HG02938 (cell line): ENCODE results near the gene REN.
A peak's percentile ranks its signal among the peaks of the same experiment; 100 is the strongest.

Experiments used
- ATAC-seq: cut with Tn5 transposase; IDR thresholded peaks from one replicate; pipeline ENCODE4 v1.9.1; 2021; ENCODE audit warnings: mild to moderate bottlenecking, moderate library complexity; ENCODE audit not compliant: unreplicated experiment

The REN gene

DNA sequence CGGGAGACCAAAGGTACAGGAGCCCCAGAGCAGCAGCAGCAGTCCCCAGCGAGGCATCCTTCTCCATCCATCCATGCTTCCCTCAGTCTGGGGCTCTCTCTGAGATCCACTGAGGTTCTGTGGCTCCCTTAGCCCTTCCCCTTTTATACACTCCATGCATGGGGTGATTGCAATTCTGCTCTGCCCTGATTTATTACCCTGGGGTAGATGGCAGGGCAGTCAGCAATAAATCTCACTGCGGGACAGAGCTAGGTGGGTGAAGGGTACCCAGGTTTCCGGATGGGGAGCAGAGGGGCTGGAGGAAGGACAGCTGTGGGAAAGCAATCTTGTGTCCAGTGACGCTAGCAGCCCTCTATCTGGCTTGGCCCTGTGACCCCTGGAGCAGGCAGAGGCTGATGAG, at the start of gene REN:
Gene REN, minus strand, starts transcription at position 119 of the 400 bp plus-strand sequence. Its CDS starts 44 bp downstream, at position 75.
- no peak for ATAC-seq

DNA sequence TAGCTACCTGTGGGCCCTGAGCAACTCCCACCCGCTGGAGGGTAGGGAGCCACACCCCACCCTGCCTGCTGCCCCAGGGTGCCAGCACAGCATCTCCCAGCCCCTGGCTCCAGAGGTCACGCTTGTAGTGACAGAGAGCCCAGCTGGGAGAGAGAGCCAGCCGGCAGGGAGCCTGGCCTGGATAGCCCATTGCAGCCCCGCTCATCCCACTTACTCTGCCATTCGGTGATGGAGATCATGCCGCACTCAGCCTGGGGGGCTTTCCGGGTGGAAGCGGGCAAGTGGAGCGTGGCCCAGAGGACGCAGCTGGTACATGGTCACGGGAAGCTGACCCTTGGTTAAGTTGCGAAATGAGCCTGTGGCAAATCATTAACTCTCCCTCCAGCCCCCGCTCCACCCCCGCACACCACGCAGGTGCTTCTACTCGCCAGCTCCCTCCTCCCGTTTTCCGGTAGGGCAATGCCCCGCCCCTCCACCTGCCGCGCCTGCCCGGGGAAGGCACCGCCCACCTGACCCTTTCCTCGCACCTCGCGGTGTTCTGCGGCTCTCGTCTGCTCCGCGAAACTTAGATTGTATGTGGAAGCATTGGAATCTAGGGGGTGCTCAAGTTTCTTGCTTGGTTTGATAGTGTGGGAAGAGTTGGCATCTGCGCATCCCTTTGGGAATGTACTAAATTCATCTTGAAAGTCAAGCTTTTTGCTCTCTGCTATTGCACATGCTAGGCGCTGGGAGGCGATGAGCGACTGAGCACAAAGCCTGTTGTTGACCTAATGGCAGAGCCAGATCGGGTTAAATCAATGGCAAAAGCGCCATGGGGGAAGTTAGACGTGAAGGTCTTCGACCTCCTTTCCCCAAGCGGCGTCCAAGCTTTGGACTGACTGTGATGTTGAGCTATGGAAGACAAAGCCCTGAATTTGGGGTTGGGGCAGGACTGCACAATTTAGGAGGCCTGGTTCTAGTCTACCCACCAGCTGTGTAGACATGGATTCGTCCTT, 47.8 kb upstream of the REN start, which contains the start of gene GOLT1A:
Gene GOLT1A, minus strand, starts transcription at position 321 of the 995 bp plus-strand sequence. Its CDS starts 82 bp downstream, at position 239.
- peak; percentile 49 for ATAC-seq

DNA sequence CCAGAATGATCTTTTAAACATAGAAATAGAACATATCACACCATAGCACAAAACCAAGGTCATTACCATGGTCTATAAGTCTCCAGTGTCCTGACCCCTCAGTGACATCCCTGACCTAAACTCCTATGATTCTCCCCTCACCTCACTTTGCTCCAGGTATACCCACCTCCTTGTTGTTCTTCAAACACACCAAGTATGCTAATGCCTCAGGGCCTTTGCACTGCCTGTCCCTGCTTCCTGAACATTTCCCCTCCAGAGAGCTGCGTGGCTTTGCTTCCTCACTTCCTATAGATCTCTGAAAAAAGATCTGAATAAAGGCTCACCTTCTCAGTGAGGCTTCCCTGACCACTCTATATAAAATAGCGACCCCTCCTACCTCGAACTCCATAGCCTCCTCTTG, 46.6 kb upstream of the REN start:
- ATAC-seq, result no peak

DNA sequence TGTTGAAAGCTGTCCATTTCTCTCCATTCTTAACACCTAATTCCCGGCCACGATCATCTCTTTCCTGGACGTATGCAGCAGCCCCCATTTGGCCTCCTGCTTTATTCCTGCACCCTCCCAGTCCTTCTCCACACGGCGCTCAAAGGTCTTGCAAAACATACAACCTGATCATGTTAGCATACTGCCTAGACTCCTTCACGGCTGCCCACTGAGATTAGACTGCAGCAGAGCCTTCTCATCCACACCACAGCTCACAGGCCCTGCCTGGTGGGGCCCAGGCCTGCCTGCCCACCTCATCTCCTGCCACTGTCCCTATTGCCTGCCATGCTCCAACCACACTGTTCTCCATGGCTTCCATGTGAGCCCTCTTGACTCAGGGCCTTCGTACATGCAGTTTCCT, 44.9 kb upstream of the REN start:
- ATAC-seq, result no peak

DNA sequence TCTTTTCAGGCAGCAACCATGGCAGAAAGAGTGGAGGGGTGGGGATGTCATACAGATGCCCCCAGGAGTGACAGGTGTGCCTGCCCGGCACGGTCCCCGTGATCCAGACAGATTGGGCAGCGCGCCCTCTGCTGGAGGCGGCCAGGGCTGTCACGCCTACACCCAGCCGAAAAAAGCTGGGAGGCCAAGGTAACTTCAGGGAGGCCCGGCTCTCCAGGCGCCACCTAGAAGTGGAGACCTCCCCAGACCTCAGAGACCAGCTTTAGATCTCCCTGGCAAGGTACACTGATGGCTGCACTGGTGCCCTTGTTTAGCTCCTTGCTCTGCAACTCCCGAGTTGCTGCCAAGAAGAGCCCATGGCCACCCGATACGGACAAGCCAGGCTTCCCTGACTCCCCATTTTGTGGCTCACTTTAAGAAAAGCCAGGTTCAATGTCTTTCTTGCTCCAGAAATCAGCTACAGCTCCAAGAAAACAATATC, 41.0 kb upstream of the REN start:
- no peak for ATAC-seq

DNA sequence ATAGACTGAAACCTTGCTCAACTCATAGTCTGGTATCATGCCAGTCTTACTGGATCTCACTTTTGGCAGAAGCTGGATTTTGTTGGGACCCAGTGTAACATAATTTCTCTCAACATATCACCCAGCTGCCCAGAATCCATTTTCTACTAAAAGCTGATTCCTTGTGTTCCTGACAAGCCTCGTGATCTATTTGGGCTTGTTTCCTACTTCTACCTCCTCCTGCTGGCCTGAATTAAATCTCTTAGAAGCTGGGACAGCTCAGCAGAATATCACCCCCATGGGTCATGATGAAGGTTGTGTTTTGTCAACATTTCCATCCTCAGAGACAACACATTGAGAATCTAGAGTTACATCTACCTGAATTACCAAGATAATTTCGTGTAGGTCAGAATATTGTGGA, 40.0 kb upstream of the REN start:
- no peak for ATAC-seq

DNA sequence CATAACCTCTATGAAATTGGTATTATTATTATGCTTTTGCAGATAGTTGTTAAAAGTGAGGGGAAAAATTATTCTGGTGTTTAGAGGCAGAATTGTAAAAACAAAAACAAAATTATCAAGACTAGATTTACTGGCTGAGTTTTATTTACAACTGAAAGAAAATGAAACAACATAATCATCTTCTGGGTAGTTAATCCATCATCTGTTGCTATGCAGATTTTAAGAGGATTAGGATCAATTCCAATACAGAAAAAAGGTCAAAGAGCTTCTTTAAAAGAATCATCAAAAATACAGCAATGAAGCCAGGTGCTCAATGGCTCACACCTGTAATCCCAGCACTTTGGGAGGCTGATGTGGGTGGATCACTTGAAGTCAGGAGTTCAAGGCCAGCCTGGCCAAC, 39.3 kb upstream of the REN start:
- no peak for ATAC-seq

DNA sequence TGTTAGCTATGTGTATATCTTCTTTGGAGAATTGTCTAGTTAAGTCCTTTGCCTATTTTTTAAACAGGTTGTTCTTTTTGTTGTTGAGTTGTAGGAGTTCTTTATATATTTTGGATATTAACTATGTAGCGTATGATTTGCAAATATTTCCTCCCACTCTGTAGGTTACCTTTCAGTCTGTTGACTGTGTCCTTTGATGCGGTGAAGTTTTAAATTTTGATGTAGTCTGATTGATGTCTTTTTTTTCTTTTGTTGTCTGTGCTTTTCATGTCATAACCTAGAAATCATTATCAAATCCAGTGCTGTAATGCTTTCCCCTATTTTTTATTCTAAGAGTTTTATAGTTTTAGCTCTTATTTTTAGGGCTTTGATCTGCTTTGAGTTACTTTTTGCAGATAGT, 38.8 kb upstream of the REN start:
- ATAC-seq, result no peak

DNA sequence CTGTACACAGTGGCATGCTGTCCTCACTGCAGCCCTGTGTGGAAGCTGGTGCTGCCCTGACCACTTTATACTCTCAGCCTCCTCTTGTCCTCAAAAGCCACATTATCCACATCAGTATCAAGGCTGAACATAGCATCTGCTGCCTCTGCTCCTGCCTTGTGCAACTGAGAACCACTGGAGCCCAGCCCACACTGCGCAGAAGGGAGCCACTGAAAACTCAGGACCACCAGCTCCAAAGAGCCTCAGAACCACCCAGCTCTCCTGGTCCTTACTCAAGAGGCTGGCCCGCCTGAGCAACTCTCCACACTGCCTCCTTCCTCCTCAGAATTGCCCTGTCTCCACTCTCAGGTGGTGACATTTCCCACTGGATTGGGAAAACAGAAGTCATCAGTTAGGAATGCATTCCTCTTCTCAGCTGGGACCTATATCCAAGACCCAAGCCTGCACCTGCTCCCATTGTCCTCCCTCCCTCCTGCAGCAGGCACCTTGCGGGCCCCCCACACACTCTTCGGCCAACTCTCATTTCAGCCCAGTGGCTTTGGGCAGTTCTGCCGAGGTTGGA, 37.1 kb upstream of the REN start:
- no peak for ATAC-seq

DNA sequence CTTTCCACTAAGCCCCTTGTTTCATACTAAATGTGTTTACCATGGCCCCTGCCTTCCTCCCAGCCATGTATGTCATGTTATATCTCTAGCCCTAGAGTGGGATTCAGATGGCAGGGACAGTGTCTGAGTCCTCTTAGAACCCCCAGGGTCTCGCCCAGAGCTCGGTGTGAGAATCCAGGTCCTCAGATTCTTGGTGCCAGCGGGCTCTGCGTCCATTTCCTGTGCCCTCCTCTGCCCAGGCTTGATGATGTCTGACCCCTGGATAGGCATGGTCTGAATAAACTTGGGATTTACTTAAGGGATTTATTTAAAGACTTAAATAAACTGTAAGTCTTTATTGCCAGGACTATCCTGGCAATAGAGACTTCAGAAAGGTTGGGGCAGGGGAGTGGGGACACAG, 36.3 kb upstream of the REN start:
- no peak for ATAC-seq

DNA sequence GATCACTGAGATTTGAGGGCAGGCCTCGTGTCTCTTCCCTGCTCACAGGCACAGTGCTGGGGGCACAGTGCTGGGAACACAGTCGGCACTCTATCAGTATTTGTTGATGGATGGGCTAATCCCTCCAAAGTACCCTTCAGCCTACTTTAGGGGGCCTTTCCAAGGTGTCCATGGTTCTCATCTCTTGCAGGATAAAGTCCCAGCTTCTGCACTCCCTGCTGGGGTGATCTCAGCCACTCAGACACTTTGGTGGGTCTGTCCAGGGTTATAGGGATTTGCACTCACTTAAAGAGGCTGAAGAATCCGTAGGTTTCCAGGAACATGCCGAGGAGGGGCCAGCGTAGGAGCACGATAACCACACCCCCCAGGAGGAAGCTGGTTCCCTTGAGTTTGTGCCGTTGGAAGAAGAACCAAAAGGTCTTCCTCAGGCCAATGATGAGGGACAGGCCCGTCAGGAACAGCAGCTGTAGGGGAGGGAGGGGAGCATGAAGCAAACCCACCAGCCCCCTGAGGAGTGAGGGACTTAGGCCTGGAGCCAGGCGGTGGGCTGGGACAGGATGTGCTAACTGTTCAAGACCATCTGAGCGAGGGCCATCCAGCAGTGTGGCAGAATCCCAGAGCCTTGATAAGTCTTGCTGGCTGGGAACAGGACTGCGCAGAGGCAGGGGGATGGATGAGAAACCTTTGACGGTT, 35.4 kb upstream of the REN start:
- no peak for ATAC-seq

DNA sequence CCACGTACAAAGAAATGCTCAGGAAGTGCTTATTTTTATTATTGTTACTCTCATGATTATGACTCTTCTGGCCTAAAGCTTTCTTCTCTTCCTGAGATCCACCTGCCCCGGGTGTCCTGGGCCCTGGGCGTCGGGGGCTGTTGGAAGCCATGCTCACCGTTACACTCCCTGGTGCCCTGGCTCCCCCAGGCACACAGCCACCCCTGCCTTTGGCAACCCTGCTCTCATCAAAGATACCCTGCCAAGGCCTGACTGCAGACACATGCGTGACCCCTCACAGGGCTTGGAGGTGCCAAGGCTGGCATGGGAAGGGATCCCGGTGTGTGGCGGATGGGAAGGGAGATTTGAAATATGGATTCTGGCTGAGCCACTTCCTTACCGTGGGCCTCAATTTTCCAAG, 33.4 kb upstream of the REN start:
- no peak for ATAC-seq

DNA sequence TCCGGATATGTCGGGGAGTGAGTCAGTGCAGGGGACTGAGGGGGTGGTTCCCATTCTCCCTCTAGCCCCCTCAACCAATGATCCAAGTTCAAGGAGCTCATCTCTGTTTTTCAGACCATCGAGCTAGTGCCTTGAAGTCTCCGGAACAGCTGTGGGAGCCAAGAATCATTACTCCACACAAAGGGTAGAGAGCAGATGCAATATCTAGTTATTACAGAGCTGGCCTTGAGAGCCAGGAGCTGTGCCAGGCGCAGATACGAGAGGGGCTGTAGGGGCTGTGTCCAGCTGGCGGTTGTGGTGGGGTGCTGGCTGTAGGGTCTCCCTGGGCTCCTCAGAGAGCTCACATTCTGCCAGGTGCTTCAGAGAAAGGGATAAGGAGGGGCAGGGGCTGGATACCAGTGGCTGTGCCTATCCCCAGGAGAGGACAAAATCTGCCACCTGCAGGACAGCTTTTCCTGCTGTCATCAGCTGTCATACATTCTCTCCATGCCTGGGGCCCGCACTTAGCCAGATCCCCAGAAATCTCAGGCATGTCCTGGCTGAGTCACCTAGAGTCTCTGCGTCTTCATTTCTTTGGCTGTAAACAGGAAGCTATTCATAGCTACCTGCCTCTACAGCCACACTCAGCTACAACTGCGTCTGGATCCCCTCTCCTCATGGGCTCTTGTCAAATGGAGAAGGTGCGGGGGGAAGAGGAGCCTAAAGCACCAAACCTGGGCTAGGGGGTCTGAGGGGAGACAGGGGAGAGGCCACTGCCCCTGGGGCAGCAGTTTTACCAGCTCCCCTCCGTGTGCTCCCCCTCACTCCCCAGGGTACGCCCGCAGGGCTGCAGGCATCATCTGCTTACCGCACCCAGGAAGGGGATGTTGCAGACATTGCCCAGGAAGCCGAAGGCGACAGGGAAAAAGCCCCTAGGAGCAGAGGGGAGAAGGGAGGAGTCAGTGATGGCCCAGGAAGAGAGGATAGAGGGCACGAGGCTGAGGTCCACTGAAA, 32.5 kb upstream of the REN start:
- ATAC-seq, result no peak

DNA sequence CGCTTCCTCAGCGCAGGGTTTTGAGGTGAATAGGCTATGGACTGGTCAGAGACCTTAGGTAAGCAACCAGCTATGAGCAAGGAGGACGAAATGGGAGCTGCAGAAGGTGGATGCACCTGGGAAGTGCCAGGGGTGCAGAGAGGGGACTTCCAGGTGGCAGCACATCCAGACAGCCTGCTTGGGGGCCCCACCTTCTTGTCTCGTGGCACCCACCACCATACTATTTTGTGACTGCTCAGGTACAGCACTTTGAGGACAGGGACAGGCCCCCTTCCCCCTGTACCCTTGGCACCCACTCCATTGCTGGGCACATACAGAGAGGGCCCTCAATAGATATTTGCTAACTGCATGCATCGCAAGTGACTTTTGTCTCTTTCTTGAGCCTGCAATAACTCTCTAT, 30.9 kb upstream of the REN start:
- no peak for ATAC-seq

DNA sequence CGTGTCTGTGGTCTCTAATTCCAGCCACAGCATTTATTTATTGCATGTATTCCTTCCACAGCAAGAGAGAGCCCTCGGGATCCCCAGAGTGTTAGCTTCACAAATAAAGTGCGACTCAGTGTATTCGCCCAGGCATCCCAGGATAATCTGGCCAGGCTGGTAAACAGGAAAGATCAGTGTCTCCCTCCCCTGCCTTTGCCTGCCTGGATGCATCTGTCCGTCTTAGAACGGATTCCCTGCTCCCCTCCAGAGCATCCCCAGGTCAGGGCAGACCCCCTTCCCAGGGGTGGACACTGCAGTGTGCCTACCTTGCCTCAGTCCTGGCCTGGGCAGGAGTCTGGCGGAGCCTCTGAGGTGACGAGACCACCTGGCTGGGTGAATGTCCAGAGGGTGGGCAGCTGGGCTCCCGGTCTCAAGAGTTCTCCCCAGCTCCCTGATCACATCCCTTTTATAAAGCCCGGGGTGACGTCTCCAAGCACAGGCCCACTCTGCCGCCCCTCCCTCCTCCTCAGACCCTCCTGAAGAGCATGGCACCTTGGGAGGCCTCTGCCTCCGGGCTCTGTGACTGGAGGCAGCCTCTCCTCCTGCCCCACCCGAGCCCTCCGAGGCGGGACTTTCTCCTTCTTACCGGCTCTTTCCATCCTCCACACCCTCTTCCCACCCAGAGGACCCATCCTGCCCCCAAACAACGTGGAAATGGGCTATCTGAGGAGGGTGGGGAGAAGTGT, 30.1 kb upstream of the REN start, which contains the start of gene KISS1:
Gene KISS1, minus strand, starts transcription at position 424 of the 728 bp plus-strand sequence. CDS start 3,615 bp downstream, outside the sequence.
- ATAC-seq, result no peak

DNA sequence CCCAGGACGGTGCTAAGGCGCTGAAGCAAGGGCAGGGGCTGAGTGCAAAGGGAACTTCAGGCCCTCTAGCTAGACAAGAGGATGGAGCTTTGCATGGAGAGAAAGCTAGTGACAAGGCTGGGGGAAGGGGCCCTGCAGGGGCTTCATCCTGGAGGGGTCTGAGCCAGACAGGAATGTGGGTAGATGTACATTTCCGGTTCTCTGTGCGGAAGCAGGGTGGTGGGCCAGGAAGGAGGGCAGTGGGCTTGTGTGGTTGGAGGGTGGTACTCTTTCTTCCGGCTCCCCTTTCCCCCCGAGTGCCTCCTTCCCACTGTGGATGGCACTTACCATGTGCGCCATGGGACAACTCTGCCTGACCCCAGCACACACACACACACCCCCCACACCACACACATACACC, 28.6 kb upstream of the REN start:
- no peak for ATAC-seq

DNA sequence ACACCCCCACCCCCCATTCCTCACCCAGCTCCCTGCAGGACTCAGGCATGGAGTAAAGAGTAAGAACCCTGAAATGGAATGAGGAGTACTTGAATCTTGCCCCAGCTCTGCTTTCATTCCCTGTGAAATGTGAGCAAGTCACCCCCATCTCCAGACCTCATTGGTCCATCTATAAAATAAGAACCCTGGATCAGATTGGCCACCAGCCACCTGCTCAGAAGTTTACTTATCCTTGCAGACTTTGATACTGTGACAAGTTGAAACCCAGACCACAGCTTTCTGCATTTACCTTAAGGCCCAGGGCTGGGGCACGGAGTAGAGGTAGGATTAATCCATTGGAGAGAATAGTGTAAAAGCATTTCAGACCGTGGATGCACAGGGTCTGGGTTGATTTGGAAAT, 27.9 kb upstream of the REN start:
- ATAC-seq, result no peak

DNA sequence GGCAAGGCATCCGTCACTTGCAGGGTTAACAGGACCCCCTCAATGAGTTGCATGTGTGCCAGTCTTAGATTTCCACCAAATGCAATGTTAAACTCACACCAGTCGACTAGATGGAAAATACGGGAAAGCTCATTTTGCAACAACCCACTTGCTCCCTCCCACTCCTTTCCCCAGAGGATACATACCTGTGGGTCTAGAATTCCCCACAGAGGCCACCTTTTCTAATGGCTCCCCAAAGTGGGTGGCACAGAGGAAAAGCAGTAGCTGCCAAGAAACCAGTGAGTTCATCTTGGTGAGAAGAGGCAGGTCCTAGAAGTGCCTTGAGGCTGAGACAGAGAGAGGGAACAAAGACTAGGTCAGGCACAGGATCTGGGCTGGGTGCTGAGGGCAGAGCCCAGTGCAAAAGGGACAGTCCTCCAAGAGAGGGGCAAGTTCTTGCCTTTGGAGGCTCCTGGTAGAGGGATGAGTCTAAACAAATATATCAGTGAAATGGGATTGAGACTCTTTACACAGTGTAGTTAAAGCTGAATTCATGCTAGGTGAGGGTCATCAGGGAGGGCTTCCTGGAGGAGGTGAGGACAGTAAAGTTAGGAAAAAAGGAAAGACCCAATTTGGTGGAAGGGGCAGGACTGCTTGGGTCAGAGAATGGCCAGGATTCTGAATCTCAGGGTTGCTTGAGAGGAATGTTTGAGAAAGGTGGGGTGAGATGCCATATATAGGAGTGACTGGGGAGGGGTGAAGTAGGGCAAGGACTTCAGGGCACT, 26.6 kb upstream of the REN start:
- no peak for ATAC-seq

DNA sequence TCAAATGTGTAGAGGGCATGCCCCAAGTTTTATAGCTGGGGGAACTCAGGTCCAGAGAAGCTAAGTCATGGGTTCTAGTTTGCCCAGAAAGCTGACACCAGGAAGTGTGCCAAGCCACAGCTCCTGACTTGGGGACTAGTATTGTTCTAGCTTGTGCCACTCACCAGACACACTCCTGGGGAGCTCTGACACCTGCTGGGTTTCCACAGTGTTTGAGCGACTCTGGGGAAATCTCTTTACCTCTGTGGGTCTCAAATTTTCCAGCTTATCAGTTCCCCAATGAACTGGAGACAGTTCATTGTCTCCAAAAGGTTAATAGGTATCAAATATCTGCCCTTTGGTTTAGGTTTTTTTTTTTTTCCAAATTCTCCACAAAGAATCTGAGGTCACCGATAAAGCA, 25.9 kb upstream of the REN start:
- no peak for ATAC-seq
